HepG2 (cell line): ENCODE results near the gene NOX3. TPM values are rescaled to one million over a fixed set of nuclear protein-coding genes. Genes with fewer than 3 reads are reported as not detected.
A peak's percentile ranks its signal among the peaks of the same experiment; 100 is the strongest.

Source experiments
- ARID2 ChIP-seq: sonication (generic); formaldehyde crosslinking; IDR thresholded peaks from 2 replicates; pipeline ENCODE4 v1.8.1; 2022; ENCODE audit warnings: mild to moderate bottlenecking, missing genetic modification reagents, borderline replicate concordance
- CC2D1A ChIP-seq: sonication (generic); formaldehyde crosslinking; IDR thresholded peaks from 2 replicates; pipeline ENCODE4 v1.8.1; 2023; ENCODE audit warnings: mild to moderate bottlenecking, missing genetic modification reagents
- CEBPG ChIP-seq: IDR thresholded peaks from 2 replicates; pipeline ENCODE4 v1.6.1; 2016
- CENPX ChIP-seq: sonication (generic); formaldehyde crosslinking; IDR thresholded peaks from 2 replicates; pipeline ENCODE4 v1.9.0; 2021; ENCODE audit warnings: mild to moderate bottlenecking, missing genetic modification reagents, moderate library complexity
- HES4 ChIP-seq: sonication (generic); formaldehyde crosslinking; IDR thresholded peaks from 2 replicates; pipeline ENCODE4 v1.9.0; 2021; ENCODE audit warnings: mild to moderate bottlenecking, missing genetic modification reagents, borderline replicate concordance
- KAT7 ChIP-seq: IDR thresholded peaks from 2 replicates; pipeline ENCODE4 v1.6.1; 2018; ENCODE audit warnings: borderline replicate concordance, missing compliant biosample characterization
- KLF6 ChIP-seq: IDR thresholded peaks from 2 replicates; pipeline ENCODE4 v1.8.0; 2016; ENCODE audit warnings: missing biosample characterization, missing genetic modification reagents
- SALL2 ChIP-seq: sonication (generic); formaldehyde crosslinking; IDR thresholded peaks from 2 replicates; pipeline ENCODE4 v1.8.1; 2023; ENCODE audit warnings: mild to moderate bottlenecking, missing genetic modification reagents, inconsistent platforms
- SETDB1 ChIP-seq: sonication (generic); formaldehyde crosslinking; IDR thresholded peaks from 2 replicates; pipeline ENCODE4 v1.5.1; 2020; ENCODE audit warnings: missing genetic modification reagents, mild to moderate bottlenecking, borderline replicate concordance
- SMYD3 ChIP-seq: sonication (generic); formaldehyde crosslinking; IDR thresholded peaks from 2 replicates; pipeline ENCODE4 v1.8.1; 2023; ENCODE audit warnings: mild to moderate bottlenecking, missing genetic modification reagents
- TCF12 ChIP-seq, 2 experiments: fragments of 450-650 bp in 1 of 2; sonication (generic) in 1 of 2; formaldehyde crosslinking in 1 of 2; IDR thresholded peaks; 2 replicates each; pipeline versions ENCODE4 v1.6.1 to v1.8.0; 2017 to 2022; ENCODE audit warnings: antibody characterized with exemption in 1 of 2, mild to moderate bottlenecking in 1 of 2, missing genetic modification reagents in 1 of 2, moderate library complexity in 1 of 2
- TOE1 ChIP-seq: sonication (generic); formaldehyde crosslinking; IDR thresholded peaks from 2 replicates; pipeline ENCODE4 v1.4.0; 2020; ENCODE audit warnings: mild to moderate bottlenecking, missing genetic modification reagents
- TSC22D2 ChIP-seq: sonication (generic); formaldehyde crosslinking; IDR thresholded peaks from 2 replicates; pipeline ENCODE4 v1.5.1; 2020; ENCODE audit warnings: missing genetic modification reagents, mild to moderate bottlenecking, borderline replicate concordance
- ZNF292 ChIP-seq: sonication (generic); formaldehyde crosslinking; IDR thresholded peaks from 2 replicates; pipeline ENCODE4 v1.8.1; 2022; ENCODE audit warnings: mild to moderate bottlenecking, low read depth, missing genetic modification reagents, borderline replicate concordance
- ZNF30 ChIP-seq: sonication (generic); formaldehyde crosslinking; IDR thresholded peaks from 2 replicates; pipeline ENCODE4 v1.5.0; 2020; ENCODE audit warnings: mild to moderate bottlenecking, missing genetic modification reagents
- ZNF317 ChIP-seq: sonication (generic); formaldehyde crosslinking; IDR thresholded peaks from 2 replicates; pipeline ENCODE4 v1.5.0; 2020; ENCODE audit warnings: mild to moderate bottlenecking, missing genetic modification reagents
- ZNF335 ChIP-seq: sonication (generic); formaldehyde crosslinking; IDR thresholded peaks from 2 replicates; pipeline ENCODE4 v1.4.0; 2020; ENCODE audit warnings: missing genetic modification reagents
- ZNF577 ChIP-seq: sonication (generic); formaldehyde crosslinking; IDR thresholded peaks from 2 replicates; pipeline ENCODE4 v1.4.0; 2020; ENCODE audit warnings: mild to moderate bottlenecking, low read depth, missing genetic modification reagents, borderline replicate concordance
- ZNF766 ChIP-seq: sonication (generic); formaldehyde crosslinking; IDR thresholded peaks from 2 replicates; pipeline ENCODE4 v1.5.0; 2020; ENCODE audit warnings: missing genetic modification reagents, borderline replicate concordance
- polyA plus RNA-seq, 8 experiments: library from polyadenylated mRNA; depleted of rRNA in 3 of 8; stranded (reverse) in 7 of 8; unstranded in 1 of 8; fragments of >200 nt; fragmentation: Illumina TruSeq in 4 of 8; extraction: Trizol in 4 of 8; gene quantifications; 2 replicates each; pipeline versions ENCODE4 v1.2.1 to v1.2.3, GENCODE V29; 2011 to 2016; ENCODE audit warnings: low read depth in 4 of 8, missing spikeins in 1 of 8, mixed read lengths in 1 of 8; ENCODE audit not compliant: insufficient read depth in 1 of 8
- total RNA-seq, 5 experiments: library from RNA; depleted of rRNA; stranded (reverse); fragments of >200 nt; fragmentation: Illumina TruSeq; extraction: Trizol; gene quantifications; 2 replicates each; pipeline ENCODE4 v1.2.3, GENCODE V29; 2016; ENCODE audit warnings: low read depth in 1 of 5
- TF ChIP-seq, protein P1 (sequence below): sonication (generic); formaldehyde crosslinking; IDR thresholded peaks from 2 replicates; pipeline ENCODE4 v1.5.1; 2020; ENCODE audit warnings: missing genetic modification reagents, mild to moderate bottlenecking, borderline replicate concordance
- TF ChIP-seq, protein P2 (sequence below): IDR thresholded peaks from 2 replicates; pipeline ENCODE4 v1.6.1; 2012; ENCODE audit warnings: low read length, improper control_type of control experiment
- TF ChIP-seq, protein P3 (sequence below): sonication (generic); formaldehyde crosslinking; IDR thresholded peaks from 2 replicates; pipeline ENCODE4 v1.4.0; 2020; ENCODE audit warnings: missing genetic modification reagents

The NOX3 gene
- total and polyA plus RNA-seq, 2 of the 13 experiments (the other 11 are each of a cell fraction or from before 2014, with no cell fraction given) = 0.09 to 0.18 TPM

DNA sequence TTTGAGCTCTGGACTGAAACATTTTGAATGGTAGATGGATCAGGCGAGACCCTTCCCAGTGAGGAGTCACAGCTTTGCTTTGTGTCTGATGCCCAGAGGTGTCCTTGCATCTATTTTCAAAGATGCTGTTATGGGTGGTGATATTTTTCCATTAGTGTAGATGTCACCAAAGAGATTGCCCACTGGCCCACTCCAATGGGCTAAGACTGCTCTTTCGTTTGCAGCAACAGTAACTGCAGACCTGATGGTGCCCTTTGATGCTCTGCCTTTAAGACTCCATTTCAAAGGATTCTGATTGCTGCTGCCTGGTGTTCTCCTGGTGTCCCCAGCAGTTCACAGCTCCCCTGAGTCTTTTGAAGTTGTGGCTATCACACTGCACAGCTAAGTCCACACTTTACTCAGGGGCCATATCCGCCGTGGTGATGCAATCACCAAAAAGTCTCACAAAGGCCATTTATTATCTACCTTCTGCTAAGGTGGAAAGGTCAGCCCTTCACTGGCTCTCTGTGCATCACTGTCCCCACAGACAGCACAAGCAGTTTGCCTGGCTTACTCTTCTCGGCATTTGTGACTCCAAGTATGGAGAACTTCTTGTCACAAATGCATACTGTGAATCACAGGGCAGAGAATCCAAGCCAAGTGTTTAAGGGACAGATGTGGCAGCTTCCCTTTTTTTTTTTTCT lies 56.4 kb downstream of the NOX3 start (continued):
- TF ChIP-seq CENPX (no peak), ZNF292 (CRISPR knock-in tag) (peak; percentile 100), KLF6 (CRISPR knock-in tag) (peak; percentile 86), ZNF577 (CRISPR knock-in tag) (no peak), ARID2 (peak; percentile 85; the same call in 1 of the 2 replicates), TOE1 (peak; percentile 80; the same call in 1 of the 2 replicates), SETDB1 (CRISPR knock-in tag) (no peak), KAT7 (CRISPR knock-in tag) (peak; percentile 94), SALL2 (CRISPR knock-in tag) (peak; percentile 98), ZNF766 (CRISPR knock-in tag) (peak; percentile 92), ZNF317 (peak; percentile 91), SMYD3 (CRISPR knock-in tag) (peak; percentile 98), ZNF30 (CRISPR knock-in tag) (no peak), TSC22D2 (CRISPR knock-in tag) (peak; percentile 77; the same call in 1 of the 2 replicates), CEBPG (CRISPR knock-in tag) (peak; percentile 100), ZNF335 (CRISPR knock-in tag) (no peak), HES4 (CRISPR knock-in tag) (no peak), TCF12 (IDR thresholded peaks at IDR 0.05) (no peak), TCF12 (CRISPR knock-in tag; IDR thresholded peaks at IDR 0.05) (peak; percentile 100), CC2D1A (CRISPR knock-in tag) (no peak; the same call in 1 of the 2 replicates)
- TF ChIP-seq, protein P1, sequence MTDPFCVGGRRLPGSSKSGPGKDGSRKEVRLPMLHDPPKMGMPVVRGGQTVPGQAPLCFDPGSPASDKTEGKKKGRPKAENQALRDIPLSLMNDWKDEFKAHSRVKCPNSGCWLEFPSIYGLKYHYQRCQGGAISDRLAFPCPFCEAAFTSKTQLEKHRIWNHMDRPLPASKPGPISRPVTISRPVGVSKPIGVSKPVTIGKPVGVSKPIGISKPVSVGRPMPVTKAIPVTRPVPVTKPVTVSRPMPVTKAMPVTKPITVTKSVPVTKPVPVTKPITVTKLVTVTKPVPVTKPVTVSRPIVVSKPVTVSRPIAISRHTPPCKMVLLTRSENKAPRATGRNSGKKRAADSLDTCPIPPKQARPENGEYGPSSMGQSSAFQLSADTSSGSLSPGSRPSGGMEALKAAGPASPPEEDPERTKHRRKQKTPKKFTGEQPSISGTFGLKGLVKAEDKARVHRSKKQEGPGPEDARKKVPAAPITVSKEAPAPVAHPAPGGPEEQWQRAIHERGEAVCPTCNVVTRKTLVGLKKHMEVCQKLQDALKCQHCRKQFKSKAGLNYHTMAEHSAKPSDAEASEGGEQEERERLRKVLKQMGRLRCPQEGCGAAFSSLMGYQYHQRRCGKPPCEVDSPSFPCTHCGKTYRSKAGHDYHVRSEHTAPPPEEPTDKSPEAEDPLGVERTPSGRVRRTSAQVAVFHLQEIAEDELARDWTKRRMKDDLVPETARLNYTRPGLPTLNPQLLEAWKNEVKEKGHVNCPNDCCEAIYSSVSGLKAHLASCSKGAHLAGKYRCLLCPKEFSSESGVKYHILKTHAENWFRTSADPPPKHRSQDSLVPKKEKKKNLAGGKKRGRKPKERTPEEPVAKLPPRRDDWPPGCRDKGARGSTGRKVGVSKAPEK (CRISPR knock-in tag) = 0 out of 2 replicates have a peak, but pooled peaks have one; percentile 72
- TF ChIP-seq, protein P2, sequence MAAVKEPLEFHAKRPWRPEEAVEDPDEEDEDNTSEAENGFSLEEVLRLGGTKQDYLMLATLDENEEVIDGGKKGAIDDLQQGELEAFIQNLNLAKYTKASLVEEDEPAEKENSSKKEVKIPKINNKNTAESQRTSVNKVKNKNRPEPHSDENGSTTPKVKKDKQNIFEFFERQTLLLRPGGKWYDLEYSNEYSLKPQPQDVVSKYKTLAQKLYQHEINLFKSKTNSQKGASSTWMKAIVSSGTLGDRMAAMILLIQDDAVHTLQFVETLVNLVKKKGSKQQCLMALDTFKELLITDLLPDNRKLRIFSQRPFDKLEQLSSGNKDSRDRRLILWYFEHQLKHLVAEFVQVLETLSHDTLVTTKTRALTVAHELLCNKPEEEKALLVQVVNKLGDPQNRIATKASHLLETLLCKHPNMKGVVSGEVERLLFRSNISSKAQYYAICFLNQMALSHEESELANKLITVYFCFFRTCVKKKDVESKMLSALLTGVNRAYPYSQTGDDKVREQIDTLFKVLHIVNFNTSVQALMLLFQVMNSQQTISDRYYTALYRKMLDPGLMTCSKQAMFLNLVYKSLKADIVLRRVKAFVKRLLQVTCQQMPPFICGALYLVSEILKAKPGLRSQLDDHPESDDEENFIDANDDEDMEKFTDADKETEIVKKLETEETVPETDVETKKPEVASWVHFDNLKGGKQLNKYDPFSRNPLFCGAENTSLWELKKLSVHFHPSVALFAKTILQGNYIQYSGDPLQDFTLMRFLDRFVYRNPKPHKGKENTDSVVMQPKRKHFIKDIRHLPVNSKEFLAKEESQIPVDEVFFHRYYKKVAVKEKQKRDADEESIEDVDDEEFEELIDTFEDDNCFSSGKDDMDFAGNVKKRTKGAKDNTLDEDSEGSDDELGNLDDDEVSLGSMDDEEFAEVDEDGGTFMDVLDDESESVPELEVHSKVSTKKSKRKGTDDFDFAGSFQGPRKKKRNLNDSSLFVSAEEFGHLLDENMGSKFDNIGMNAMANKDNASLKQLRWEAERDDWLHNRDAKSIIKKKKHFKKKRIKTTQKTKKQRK = no peak
- TF ChIP-seq, protein P3, sequence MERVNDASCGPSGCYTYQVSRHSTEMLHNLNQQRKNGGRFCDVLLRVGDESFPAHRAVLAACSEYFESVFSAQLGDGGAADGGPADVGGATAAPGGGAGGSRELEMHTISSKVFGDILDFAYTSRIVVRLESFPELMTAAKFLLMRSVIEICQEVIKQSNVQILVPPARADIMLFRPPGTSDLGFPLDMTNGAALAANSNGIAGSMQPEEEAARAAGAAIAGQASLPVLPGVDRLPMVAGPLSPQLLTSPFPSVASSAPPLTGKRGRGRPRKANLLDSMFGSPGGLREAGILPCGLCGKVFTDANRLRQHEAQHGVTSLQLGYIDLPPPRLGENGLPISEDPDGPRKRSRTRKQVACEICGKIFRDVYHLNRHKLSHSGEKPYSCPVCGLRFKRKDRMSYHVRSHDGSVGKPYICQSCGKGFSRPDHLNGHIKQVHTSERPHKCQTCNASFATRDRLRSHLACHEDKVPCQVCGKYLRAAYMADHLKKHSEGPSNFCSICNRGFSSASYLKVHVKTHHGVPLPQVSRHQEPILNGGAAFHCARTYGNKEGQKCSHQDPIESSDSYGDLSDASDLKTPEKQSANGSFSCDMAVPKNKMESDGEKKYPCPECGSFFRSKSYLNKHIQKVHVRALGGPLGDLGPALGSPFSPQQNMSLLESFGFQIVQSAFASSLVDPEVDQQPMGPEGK (CRISPR knock-in tag) = peak; percentile 92
